Measurements from ENCODE around the gene BSG.
A peak's percentile ranks its signal among the peaks of the same experiment; 100 is the strongest.
"Not testable (repeated sequence)": the region's sequence is repeated elsewhere in the genome, so short reads cannot be mapped to it uniquely, and the experiment has no call there.

The BSG gene

GRCh38 chr19:572743-573518 lies 535 bp downstream of the BSG start:
- no peak for DNase-seq

- DNase-seq = no peak
Measured at GRCh38 chr19:573519-573825, 1.1 kb downstream of the BSG start.

- DNase-seq = no peak
Measured at GRCh38 chr19:574658-575526, 2.5 kb downstream of the BSG start.

GRCh38 chr19:575527-576506 lies 3.4 kb downstream of the BSG start:
- DNase-seq = no peak

GRCh38 chr19:576768-577438 lies 4.5 kb downstream of the BSG start:
- DNase-seq = no peak

GRCh38 chr19:577439-578392 lies 5.3 kb downstream of the BSG start:
- DNase-seq = no peak

- DNase-seq = no peak
Measured at GRCh38 chr19:579111-579841, 6.9 kb downstream of the BSG start.

- DNase-seq = no peak
Measured at GRCh38 chr19:579842-580155, 7.4 kb downstream of the BSG start.

- no peak for DNase-seq
Measured at GRCh38 chr19:580274-580835, 8.0 kb downstream of the BSG start.

GRCh38 chr19:581399-582111 lies 9.2 kb downstream of the BSG start:
- DNase-seq = no peak

GRCh38 chr19:582497-583197 lies 10.3 kb downstream of the BSG start:
- DNase-seq = no peak

- no peak for DNase-seq
Measured at GRCh38 chr19:583198-583967, 11.0 kb downstream of the BSG start.

- no peak for DNase-seq
Measured at GRCh38 chr19:583968-584239, 11.5 kb downstream of the BSG start.

- peak; percentile 55 for DNase-seq
Measured at GRCh38 chr19:584240-585001, 12.0 kb downstream of the BSG start.

GRCh38 chr19:585146-585545 lies 12.8 kb downstream of the BSG start:
- DNase-seq = not testable (repeated sequence)

GRCh38 chr19:585551-586110 lies 13.2 kb downstream of the BSG start:
- no peak for DNase-seq

GRCh38 chr19:588093-588740 lies 15.8 kb downstream of the BSG start:
- DNase-seq = peak; percentile 54

Measured in CD4-positive, alpha-beta T cell treated with Interferon gamma for 1 hour (primary cell).